ENCODE results near the gene CLIC4. TPM values are rescaled to one million over a fixed set of nuclear protein-coding genes. Genes with fewer than 3 reads are reported as not detected.

The CLIC4 gene
- total RNA-seq, 1 experiment from 2014 or later: 242 TPM

- ChIA-PET CTCF (interaction anchor here (0.6 to 9.1 kb wide), 6 partner anchors 62 to 628 kb away, joined by 3 to 208 read pairs (median 5); no protein-coding TSS in a partner anchor), POLR2A (interaction anchor here (0.7 to 6.7 kb wide), 8 partner anchors 10 to 146 kb away, joined by 3 to 57 read pairs (median 4); partner anchors contain the start of gene CLIC4)
- no TSS peak for BruUV-seq (replicated peaks)
- Mint-ChIP-seq H3K9me3 (ENCODE audit: unreplicated experiment) (no peaks in the 10 kb centered on the region), H3K27ac (ENCODE audit: low read depth, unreplicated experiment) (peak overlapping the region; percentile 57), H3K36me3 (ENCODE audit: insufficient read depth, unreplicated experiment) (peaks cover 25% of the 10 kb centered on the region), H3K27me3 (ENCODE audit: insufficient read depth, unreplicated experiment) (no peaks in the 10 kb centered on the region), H3K4me1 (ENCODE audit: insufficient read depth, unreplicated experiment) (peaks cover 24% of the 10 kb centered on the region), H3K4me3 (ENCODE audit: unreplicated experiment) (no peak overlapping the region)
- TF ChIP-seq CTCF (IDR thresholded peaks at IDR 0.05; ENCODE audit: unreplicated experiment): no peak
- intact Hi-C loops (cut with micrococcal nuclease): no loop called here
- no peak for DNase-seq (ENCODE audit: unreplicated experiment)
Measured at GRCh38 chr1:24828887-24829192, 83.6 kb downstream of the CLIC4 start.

- DNase-seq (ENCODE audit: unreplicated experiment): peak; percentile 64
- Mint-ChIP-seq H3K4me1 (ENCODE audit: insufficient read depth, unreplicated experiment) (peaks cover 19% of the 10 kb centered on the region), H3K4me3 (ENCODE audit: unreplicated experiment) (no peak overlapping the region), H3K9me3 (ENCODE audit: unreplicated experiment) (no peaks in the 10 kb centered on the region), H3K27ac (ENCODE audit: low read depth, unreplicated experiment) (no peak overlapping the region), H3K27me3 (ENCODE audit: insufficient read depth, unreplicated experiment) (no peaks in the 10 kb centered on the region), H3K36me3 (ENCODE audit: insufficient read depth, unreplicated experiment) (peaks cover 21% of the 10 kb centered on the region)
- intact Hi-C loops (cut with micrococcal nuclease): loop anchor here (2.0 to 10.0 kb wide), 4 partner anchors 84 to 436 kb away; partner anchors contain the start of gene SRRM1
- ChIA-PET CTCF (interaction anchor here (0.6 to 9.1 kb wide), 28 partner anchors 12 to 680 kb away, joined by 3 to 208 read pairs (median 4); partner anchors contain the start of gene CLIC4), POLR2A (interaction anchor here (0.8 to 6.7 kb wide), 8 partner anchors 8 to 418 kb away, joined by 3 to 57 read pairs (median 4); partner anchors contain the start of gene CLIC4)
- BruUV-seq (replicated peaks): no TSS peak
- TF ChIP-seq CTCF (IDR thresholded peaks at IDR 0.05; ENCODE audit: unreplicated experiment): peak; percentile 78
Measured at GRCh38 chr1:24830680-24831272, 85.5 kb downstream of the CLIC4 start.

DNA sequence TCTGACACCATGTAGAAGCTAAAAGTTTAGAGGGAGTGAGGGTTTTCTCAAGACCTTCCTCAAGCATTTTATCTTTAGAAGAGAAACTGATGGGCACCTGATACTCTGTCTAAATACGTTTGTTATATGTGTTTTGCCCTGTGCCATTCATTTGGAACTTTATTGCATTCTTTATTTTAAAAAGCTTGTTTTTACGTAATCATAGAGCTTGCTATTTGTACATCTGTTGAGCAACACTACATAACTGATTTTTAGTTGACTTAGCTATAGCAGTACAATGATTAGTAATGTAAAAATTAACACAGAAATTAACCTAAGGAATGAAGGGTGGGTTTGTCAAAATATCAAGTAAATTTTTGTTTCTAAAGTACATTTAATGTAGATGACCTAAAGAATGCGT lies 96.3 kb downstream of the CLIC4 start:
- no peak overlapping the region for H3K27ac Mint-ChIP-seq (ENCODE audit: low read depth, unreplicated experiment)
- H3K4me3 Mint-ChIP-seq (ENCODE audit: unreplicated experiment): no peak overlapping the region
- DNase-seq (ENCODE audit: unreplicated experiment): no peak
- TF ChIP-seq CTCF (IDR thresholded peaks at IDR 0.05; ENCODE audit: unreplicated experiment): no peak
- H3K9me3 Mint-ChIP-seq (ENCODE audit: unreplicated experiment): no peaks in the 10 kb centered on the region
- peaks cover 6% of the 10 kb centered on the region for H3K4me1 Mint-ChIP-seq (ENCODE audit: insufficient read depth, unreplicated experiment)
- intact Hi-C loops (cut with micrococcal nuclease): no loop called here
- H3K27me3 Mint-ChIP-seq (ENCODE audit: insufficient read depth, unreplicated experiment): no peaks in the 10 kb centered on the region
- peaks cover 65% of the 10 kb centered on the region for H3K36me3 Mint-ChIP-seq (ENCODE audit: insufficient read depth, unreplicated experiment)
- no TSS peak for BruUV-seq (replicated peaks)
- ChIA-PET CTCF (interaction anchor here (0.9 kb wide), 1 partner anchor 361 kb away, joined by 3 read pairs; no protein-coding TSS in a partner anchor), POLR2A (no interaction called here)

DNA sequence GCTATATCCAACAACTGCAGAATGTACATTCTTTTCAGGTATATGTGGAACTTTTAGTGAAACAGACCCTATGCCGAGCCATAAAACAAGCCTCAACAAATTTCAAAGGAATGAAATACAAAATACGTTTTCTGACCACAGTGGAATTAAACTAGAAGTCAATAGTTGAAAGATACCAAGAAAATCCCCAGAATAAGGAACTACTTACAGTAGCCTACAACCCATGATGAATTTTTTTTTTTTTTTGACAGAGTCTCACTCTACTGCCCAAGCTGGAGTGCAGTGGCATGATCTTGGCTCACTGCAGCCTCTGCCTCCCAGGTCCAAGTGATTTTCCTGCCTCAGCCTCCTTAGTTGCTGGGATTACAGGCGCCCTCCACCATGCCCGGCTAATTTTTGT lies 101.4 kb downstream of the CLIC4 start:
- Mint-ChIP-seq H3K9me3 (ENCODE audit: unreplicated experiment) (no peaks in the 10 kb centered on the region), H3K36me3 (ENCODE audit: insufficient read depth, unreplicated experiment) (peaks cover 52% of the 10 kb centered on the region), H3K27ac (ENCODE audit: low read depth, unreplicated experiment) (no peak overlapping the region), H3K4me3 (ENCODE audit: unreplicated experiment) (no peak overlapping the region), H3K4me1 (ENCODE audit: insufficient read depth, unreplicated experiment) (no peaks in the 10 kb centered on the region), H3K27me3 (ENCODE audit: insufficient read depth, unreplicated experiment) (no peaks in the 10 kb centered on the region)
- no peak for DNase-seq (ENCODE audit: unreplicated experiment)
- intact Hi-C loops (cut with micrococcal nuclease): no loop called here
- ChIA-PET POLR2A (interaction anchor here (0.6 kb wide), 1 partner anchor 356 kb away, joined by 3 read pairs; no protein-coding TSS in a partner anchor), CTCF (interaction anchor here (0.9 to 1.9 kb wide), 8 partner anchors 12 to 358 kb away, joined by 3 to 29 read pairs (median 8); no protein-coding TSS in a partner anchor)
- no peak for TF ChIP-seq CTCF (IDR thresholded peaks at IDR 0.05; ENCODE audit: unreplicated experiment)
- no TSS peak for BruUV-seq (replicated peaks)

Data from MCF 10A (cell line).